RWPE2 (cell line): ENCODE results near the gene TMEM244.
"Not testable (repeated sequence)": the region's sequence is repeated elsewhere in the genome, so short reads cannot be mapped to it uniquely, and the experiment has no call there.

Experiments
- ATAC-seq: fragments of 200-7000 bp; cut with Tn5 transposase; 3 replicates; pipeline ENCODE4 v1.9.1; 2021; ENCODE audit warnings: low read depth
- DNase-seq: peaks from one replicate; pipeline ENCODE4 v3.0.0-alpha.2; 2020; ENCODE audit warnings: low spot score
- H3K27ac ChIP-seq: fragments of 450-650 bp; 2 replicates; pipeline ENCODE4 v1.5.1; 2017; ENCODE audit warnings: mild to moderate bottlenecking; ENCODE audit not compliant: poor library complexity, severe bottlenecking
- H3K27me3 ChIP-seq: fragments of 250-450 bp; sonication (Bioruptor Pico); 2 replicates; pipeline ENCODE4 v1.5.1; 2021; ENCODE audit warnings: mild to moderate bottlenecking, moderate library complexity; ENCODE audit not compliant: insufficient read depth, poor library complexity, severe bottlenecking
- H3K36me3 ChIP-seq: fragments of 250-450 bp; sonication (Bioruptor Pico); 2 replicates; pipeline ENCODE4 v1.5.1; 2020; ENCODE audit warnings: low read depth, mild to moderate bottlenecking, moderate library complexity
- H3K4me1 ChIP-seq: fragments of 250-450 bp; sonication (Bioruptor Pico); 2 replicates; pipeline ENCODE4 v1.5.1; 2021; ENCODE audit warnings: mild to moderate bottlenecking, moderate library complexity; ENCODE audit not compliant: insufficient read depth, poor library complexity, severe bottlenecking
- H3K4me3 ChIP-seq: fragments of 250-450 bp; sonication (Bioruptor Pico); 2 replicates; pipeline ENCODE4 v1.5.1; 2021; ENCODE audit warnings: mild to moderate bottlenecking, moderate library complexity; ENCODE audit not compliant: severe bottlenecking
- H3K9me3 ChIP-seq: fragments of 250-450 bp; sonication (Bioruptor Pico); 2 replicates; pipeline ENCODE4 v1.5.1; 2021; ENCODE audit warnings: mild to moderate bottlenecking, moderate library complexity; ENCODE audit not compliant: severe bottlenecking
- TF ChIP-seq, protein P1 (sequence below): fragments of 450-650 bp; IDR thresholded peaks from one replicate; pipeline ENCODE4 v1.5.1; 2017; ENCODE audit warnings: mild to moderate bottlenecking, moderate library complexity; ENCODE audit not compliant: poor library complexity, severe bottlenecking

The TMEM244 gene

DNA sequence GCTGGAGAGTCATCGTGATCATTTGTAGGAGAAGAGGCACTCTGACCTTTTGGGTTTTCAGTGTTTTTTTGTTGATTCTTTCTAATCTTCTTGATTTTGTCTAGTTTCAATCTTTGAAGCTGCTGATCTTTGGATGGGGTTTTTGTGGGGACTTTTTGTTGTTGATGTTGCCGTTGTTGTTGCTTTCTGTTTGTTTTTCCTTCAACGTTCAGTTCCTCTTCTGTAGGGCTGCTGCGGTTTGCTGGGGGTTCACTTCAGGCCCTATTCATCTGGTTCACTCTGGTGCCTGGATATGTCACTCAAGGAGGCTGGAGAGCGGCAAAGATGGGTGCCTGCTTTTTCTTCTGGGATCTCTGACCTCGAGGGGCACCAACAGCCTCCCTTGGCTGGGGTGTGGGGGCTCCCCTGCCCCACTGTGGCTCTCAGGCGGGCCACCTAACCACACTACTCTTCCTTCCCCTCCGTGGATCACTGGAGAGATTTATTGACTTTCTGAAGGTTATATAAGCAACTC lies 21.5 kb upstream of the TMEM244 start:
- no peak for ATAC-seq
- DNase-seq = no peak
- TF ChIP-seq, protein P1, sequence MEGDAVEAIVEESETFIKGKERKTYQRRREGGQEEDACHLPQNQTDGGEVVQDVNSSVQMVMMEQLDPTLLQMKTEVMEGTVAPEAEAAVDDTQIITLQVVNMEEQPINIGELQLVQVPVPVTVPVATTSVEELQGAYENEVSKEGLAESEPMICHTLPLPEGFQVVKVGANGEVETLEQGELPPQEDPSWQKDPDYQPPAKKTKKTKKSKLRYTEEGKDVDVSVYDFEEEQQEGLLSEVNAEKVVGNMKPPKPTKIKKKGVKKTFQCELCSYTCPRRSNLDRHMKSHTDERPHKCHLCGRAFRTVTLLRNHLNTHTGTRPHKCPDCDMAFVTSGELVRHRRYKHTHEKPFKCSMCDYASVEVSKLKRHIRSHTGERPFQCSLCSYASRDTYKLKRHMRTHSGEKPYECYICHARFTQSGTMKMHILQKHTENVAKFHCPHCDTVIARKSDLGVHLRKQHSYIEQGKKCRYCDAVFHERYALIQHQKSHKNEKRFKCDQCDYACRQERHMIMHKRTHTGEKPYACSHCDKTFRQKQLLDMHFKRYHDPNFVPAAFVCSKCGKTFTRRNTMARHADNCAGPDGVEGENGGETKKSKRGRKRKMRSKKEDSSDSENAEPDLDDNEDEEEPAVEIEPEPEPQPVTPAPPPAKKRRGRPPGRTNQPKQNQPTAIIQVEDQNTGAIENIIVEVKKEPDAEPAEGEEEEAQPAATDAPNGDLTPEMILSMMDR = no peak
- Histone ChIP-seq H3K4me3 (no peak overlapping the region), H3K4me1 (no peaks in the 10 kb centered on the region), H3K36me3 (no peaks in the 10 kb centered on the region), H3K27me3 (no peaks in the 10 kb centered on the region), H3K27ac (no peak overlapping the region), H3K9me3 (peaks cover 2% of the 10 kb centered on the region)

DNA sequence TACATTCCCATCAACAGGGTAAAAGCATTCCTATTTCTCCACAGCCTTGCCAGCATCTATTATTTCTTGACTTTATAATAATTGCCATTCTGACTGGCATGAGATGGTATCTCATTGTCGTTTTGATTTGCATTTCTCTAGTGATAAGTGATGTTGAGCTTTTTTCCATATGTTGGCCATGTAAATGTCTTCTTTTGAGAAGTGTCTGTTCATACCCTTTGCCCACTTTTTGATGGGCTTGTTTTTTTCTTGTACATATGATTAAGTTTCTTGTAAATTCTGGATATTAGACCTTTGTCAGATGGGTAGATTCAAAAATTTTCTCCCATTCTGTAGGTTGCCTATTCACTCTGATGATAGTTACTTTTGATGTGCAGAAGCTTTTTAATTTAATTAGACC lies 16.8 kb upstream of the TMEM244 start:
- DNase-seq, H3K36me3 ChIP-seq, H3K27ac ChIP-seq, ATAC-seq, H3K27me3 ChIP-seq, H3K9me3 ChIP-seq, H3K4me1 ChIP-seq, H3K4me3 ChIP-seq: not testable (repeated sequence)

DNA sequence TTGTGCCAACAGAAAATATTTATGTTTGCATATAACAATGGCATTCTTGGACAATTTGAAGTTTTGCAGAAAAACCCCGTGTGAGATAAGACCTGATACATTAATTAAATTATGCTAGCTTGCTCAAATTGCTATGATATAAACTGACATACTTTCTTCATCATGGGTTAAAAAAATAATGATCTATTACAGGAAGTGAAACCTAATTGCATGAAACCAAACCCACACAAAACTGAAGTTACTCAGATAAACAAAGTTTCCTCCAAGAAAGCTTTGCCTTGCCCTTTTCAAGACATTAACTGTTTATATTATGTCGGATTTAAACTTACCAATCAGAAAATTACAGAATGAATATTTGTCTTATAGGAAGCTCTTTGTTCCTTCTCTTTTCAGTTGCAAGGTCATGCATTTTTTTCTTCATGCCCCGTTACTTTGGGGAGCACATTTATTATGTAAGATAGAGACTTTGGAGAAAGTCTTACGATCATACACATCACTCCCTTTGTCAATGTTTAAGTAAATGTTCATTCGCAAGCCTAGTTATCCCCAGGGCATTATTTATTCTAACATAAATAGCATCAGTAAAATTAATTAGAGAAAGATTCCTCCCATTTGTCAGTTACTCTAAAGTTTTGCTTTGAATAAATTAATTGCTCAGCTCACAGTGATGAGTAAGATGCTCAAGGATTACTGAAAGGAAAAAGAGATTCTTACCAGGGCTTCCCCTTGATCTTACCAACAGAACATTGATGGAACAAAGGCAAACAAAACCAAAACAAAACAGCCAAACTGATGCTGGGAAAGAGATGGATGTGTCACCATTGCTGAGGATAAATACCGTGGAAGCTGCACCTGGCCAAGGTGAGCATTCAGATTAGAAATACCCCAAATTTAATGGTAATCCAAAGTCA lies 14.8 kb upstream of the TMEM244 start:
- DNase-seq (no peak), ATAC-seq (no peak)
- no peaks in the 10 kb centered on the region for H3K4me1 ChIP-seq
- no peak overlapping the region for H3K4me3 ChIP-seq
- TF ChIP-seq, protein P1 = no peak
- no peaks in the 10 kb centered on the region for H3K27me3 ChIP-seq
- no peak overlapping the region for H3K27ac ChIP-seq
- H3K9me3 ChIP-seq = no peaks in the 10 kb centered on the region
- H3K36me3 ChIP-seq = no peaks in the 10 kb centered on the region

DNA sequence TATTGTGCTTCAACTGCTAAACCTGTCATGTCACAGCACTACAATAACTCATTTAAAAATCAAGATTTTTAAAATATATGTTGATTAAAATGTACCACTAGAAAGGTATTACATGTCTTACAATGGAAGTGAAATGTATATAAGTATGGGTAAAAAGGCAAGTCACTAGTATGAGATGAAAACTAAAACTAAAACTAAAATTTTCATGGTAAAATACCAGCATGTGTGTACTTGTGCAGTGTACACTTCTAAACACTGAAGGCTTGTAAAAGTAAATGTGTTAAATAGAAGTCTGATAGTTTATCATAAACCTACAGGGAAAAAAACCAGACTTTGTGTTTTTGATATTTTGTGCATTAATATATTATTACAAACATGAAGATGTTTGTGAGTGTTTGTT lies 13.7 kb upstream of the TMEM244 start:
- Histone ChIP-seq H3K27ac (no peak overlapping the region), H3K27me3 (no peaks in the 10 kb centered on the region), H3K4me3 (no peak overlapping the region), H3K9me3 (no peaks in the 10 kb centered on the region), H3K36me3 (no peaks in the 10 kb centered on the region), H3K4me1 (no peaks in the 10 kb centered on the region)
- DNase-seq (no peak), ATAC-seq (no peak)
- TF ChIP-seq, protein P1 = no peak

DNA sequence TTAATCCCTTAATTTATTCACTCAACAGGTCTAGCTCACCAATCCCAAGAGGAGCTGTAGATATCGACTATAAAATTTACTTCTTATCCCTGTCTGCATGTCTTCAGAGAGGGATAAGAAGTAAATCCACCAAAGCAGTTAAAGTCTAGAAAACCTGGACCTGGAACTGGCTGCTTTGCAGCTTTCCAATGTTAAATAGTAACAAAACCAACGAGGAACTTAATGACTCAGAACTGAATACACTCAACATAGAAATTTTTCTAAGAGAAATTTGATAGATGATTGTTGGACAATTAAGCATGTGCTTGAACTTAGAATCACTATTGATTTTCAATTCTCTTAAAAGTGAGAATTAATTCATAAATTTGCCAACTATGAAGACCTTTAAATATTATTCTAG lies 11.5 kb upstream of the TMEM244 start:
- Histone ChIP-seq H3K27me3 (no peaks in the 10 kb centered on the region), H3K4me3 (no peak overlapping the region), H3K27ac (no peak overlapping the region), H3K4me1 (no peaks in the 10 kb centered on the region), H3K36me3 (no peaks in the 10 kb centered on the region), H3K9me3 (no peaks in the 10 kb centered on the region)
- TF ChIP-seq, protein P1 = no peak
- DNase-seq (no peak), ATAC-seq (no peak)
